Ishikawa (cell line): ENCODE measurements around the gene SNRK.

Source experiments
- CEBPB ChIP-seq: IDR thresholded peaks from 2 replicates; pipeline ENCODE4 v1.6.1; 2012
- CREB1 ChIP-seq: IDR thresholded peaks from 2 replicates; pipeline ENCODE4 v1.6.1; 2012; ENCODE audit warnings: low read depth
- EGR1 ChIP-seq: IDR thresholded peaks from 2 replicates; pipeline ENCODE4 v1.6.1; 2012
- EP300 ChIP-seq: IDR thresholded peaks from 2 replicates; pipeline ENCODE4 v1.6.1; 2012; ENCODE audit warnings: borderline replicate concordance
- FOXM1 ChIP-seq: IDR thresholded peaks from 2 replicates; pipeline ENCODE4 v1.6.1; 2012; ENCODE audit warnings: low read depth, borderline replicate concordance
- MAX ChIP-seq: IDR thresholded peaks from 2 replicates; pipeline ENCODE4 v1.6.1; 2012
- NFIC ChIP-seq: IDR thresholded peaks from 2 replicates; pipeline ENCODE4 v1.6.1; 2012
- RAD21 ChIP-seq: IDR thresholded peaks from 2 replicates; pipeline ENCODE4 v1.6.1; 2012; ENCODE audit warnings: low read depth
- REST ChIP-seq: IDR thresholded peaks from 2 replicates; pipeline ENCODE4 v1.6.1; 2012; ENCODE audit warnings: low read depth, mild to moderate bottlenecking
- TAF1 ChIP-seq: IDR thresholded peaks from 2 replicates; pipeline ENCODE4 v1.6.1; 2012; ENCODE audit warnings: low read depth, mild to moderate bottlenecking
- TCF12 ChIP-seq: IDR thresholded peaks from 2 replicates; pipeline ENCODE4 v1.6.1; 2012; ENCODE audit warnings: low read depth
- TEAD4 ChIP-seq: IDR thresholded peaks from 2 replicates; pipeline ENCODE4 v1.6.1; 2012
- USF1 ChIP-seq: IDR thresholded peaks from 2 replicates; pipeline ENCODE4 v1.6.1; 2012
- YY1 ChIP-seq: IDR thresholded peaks from 2 replicates; pipeline ENCODE4 v1.6.1; 2012; ENCODE audit warnings: low read depth
- ZBTB7A ChIP-seq: IDR thresholded peaks from 2 replicates; pipeline ENCODE4 v1.6.1; 2012; ENCODE audit warnings: low read depth

The SNRK gene

GRCh38 chr3:43372809-43373559 lies 86.6 kb downstream of the SNRK start:
- TF ChIP-seq FOXM1 (no peak), MAX (no peak), CREB1 (no peak), CEBPB (no peak), YY1 (no peak), USF1 (no peak), ZBTB7A (no peak), TEAD4 (no peak), NFIC (no peak), EP300 (no peak), RAD21 (no peak), EGR1 (no peak), REST (no peak), TAF1 (no peak)

GRCh38 chr3:43373560-43373928 lies 87.2 kb downstream of the SNRK start:
- TF ChIP-seq CEBPB (no peak), ZBTB7A (no peak), TAF1 (no peak), USF1 (no peak), MAX (no peak), RAD21 (no peak), EGR1 (no peak), TEAD4 (no peak), FOXM1 (no peak), CREB1 (no peak), REST (no peak), NFIC (no peak)

GRCh38 chr3:43378066-43378935 lies 92.0 kb downstream of the SNRK start:
- TF ChIP-seq TCF12: no peak
- TF ChIP-seq RAD21: peak; percentile 62

- no peak for TF ChIP-seq TEAD4
- TF ChIP-seq NFIC: no peak
- no peak for TF ChIP-seq REST
- TF ChIP-seq RAD21: no peak
Observed at GRCh38 chr3:43379343-43379742, 93.0 kb downstream of the SNRK start.
